OCI-M1 (cell line): ENCODE results near the gene ERGIC3.
"Not testable (repeated sequence)": the region's sequence is repeated elsewhere in the genome, so short reads cannot be mapped to it uniquely, and the experiment has no call there.

Source experiments
- DNase-seq: peaks from one replicate; lab custom pipeline; 2025; lab: John Stamatoyannopoulos, UW

ERGIC3 gene

DNA sequence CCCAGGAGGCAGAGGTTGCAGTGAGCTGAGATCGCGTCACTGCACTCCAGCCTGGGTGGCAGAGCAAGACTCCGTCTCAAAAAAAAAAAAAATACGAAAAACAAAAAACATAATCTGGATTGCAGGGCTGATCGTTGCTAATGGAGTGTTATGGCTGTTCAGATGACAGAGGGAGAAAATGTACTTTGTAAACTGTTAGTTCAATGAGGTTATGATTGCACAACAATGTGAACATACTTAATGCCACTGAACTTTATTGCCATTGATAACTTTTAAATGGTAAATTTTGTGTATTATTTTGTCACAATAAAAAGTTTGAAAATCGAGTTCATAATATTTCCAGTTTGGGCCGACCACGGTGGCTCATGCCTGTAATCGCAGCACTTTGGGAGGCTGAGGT, 22.9 kb upstream of the ERGIC3 start:
- DNase-seq, result no peak

- DNase-seq, result peak; percentile 37
These were observed 18.5 kb upstream of the ERGIC3 start for GRCh38 chr20:35523298-35523888.

DNA sequence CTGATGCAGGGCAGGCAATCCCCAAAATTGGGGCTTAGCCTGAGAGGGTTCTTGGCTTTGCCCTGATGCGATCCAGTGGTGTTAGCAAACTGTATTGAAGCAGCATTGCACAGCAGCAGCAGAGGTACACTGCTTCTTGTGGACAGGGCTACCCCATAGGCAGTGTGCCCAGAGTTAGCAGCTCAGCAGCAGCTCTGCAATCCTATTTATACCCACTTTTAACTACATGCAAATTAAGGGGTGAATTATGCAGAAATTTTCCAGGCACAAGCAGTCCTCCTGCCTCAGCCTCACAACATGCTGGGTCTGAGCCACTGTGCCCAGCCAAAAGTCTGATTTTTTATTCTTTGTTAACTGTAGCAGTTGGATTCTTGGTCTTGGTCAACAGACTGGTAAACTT, 16.2 kb upstream of the ERGIC3 start:
- DNase-seq, result no peak

GRCh38 chr20:35527122-35527769, 14.6 kb upstream of the ERGIC3 start:
- DNase-seq, result no peak

- no peak for DNase-seq
These were observed 12.3 kb upstream of the ERGIC3 start, which contains the start of gene C20orf173 for GRCh38 chr20:35529552-35529951. TSS of gene C20orf173 (minus strand) at chr20:35529652. CDS start at chr20:35529373, 279 bp downstream.

- peak; percentile 91 for DNase-seq
These were observed 2.1 kb upstream of the ERGIC3 start for GRCh38 chr20:35539756-35540212.

GRCh38 chr20:35541118-35541782, 628 bp upstream of the ERGIC3 start:
- DNase-seq, result no peak

DNA sequence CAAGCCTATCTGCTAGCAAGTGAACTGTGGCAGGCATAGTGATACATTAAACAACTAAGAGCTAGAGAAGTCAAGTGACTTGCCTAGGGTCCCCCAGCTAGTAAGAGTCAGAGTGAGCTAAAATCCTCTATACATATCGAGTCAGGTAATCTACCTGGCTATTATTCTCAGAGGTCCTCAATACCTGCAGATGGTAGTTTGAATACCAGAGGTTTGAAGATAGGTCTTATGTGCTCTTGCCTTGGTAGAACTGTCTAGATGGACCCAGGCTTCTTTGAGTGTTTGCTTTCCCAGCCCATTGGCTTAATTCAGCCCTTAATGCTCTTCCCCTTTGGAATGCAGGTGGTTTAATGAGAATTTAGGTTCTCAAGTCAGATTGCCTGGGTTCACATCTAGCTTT, 1.1 kb downstream of the ERGIC3 start:
- DNase-seq, result no peak

GRCh38 chr20:35544436-35544835, 2.6 kb downstream of the ERGIC3 start:
- DNase-seq, result no peak

DNA sequence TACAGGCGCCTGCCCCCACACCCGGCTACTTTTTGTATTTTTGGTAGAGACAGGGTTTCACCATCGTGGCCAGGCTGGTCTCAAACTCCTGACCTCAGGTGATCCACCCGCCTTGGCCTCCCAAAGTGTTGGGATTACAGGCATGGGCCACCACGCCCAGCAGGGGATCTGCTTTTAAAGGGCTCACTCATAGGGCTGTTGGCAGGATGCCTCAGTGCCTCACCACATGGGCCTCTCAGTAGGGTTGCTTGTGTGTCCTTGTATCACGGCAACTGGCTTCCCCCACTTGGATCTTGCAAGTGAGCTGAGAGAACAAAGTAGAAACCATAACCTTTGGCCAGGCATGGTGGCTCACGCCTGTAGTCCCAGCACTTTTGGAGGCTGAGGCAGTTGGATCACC, 3.1 kb downstream of the ERGIC3 start:
- not testable (repeated sequence) for DNase-seq

- DNase-seq, result no peak
These were observed 4.2 kb downstream of the ERGIC3 start for GRCh38 chr20:35546127-35546526.

- DNase-seq, result no peak
These were observed 5.5 kb downstream of the ERGIC3 start for GRCh38 chr20:35547329-35547728.

DNA sequence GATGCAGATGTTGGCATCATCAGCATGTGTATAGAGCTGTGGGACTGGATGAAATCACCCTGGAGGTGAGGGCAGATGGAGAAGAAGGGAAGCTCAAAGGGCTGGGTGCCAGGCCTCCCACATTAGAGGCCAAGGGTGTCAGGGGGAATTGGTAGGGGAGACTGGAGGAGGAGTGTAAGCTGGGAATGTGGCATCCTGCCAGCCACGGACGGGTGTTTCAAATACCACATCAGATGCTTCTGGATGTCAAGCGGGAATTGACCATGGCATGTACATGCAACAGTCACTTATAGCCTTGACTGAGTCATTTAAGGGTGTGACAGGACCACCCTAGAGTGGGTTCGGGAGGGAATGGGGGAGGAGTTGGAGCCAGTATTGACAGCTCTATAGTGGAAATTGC, 9.6 kb downstream of the ERGIC3 start:
- DNase-seq, result no peak

GRCh38 chr20:35552914-35553313, 11.0 kb downstream of the ERGIC3 start:
- no peak for DNase-seq

- DNase-seq, result not testable (repeated sequence)
These were observed 13.6 kb downstream of the ERGIC3 start for GRCh38 chr20:35555461-35555860.

DNA sequence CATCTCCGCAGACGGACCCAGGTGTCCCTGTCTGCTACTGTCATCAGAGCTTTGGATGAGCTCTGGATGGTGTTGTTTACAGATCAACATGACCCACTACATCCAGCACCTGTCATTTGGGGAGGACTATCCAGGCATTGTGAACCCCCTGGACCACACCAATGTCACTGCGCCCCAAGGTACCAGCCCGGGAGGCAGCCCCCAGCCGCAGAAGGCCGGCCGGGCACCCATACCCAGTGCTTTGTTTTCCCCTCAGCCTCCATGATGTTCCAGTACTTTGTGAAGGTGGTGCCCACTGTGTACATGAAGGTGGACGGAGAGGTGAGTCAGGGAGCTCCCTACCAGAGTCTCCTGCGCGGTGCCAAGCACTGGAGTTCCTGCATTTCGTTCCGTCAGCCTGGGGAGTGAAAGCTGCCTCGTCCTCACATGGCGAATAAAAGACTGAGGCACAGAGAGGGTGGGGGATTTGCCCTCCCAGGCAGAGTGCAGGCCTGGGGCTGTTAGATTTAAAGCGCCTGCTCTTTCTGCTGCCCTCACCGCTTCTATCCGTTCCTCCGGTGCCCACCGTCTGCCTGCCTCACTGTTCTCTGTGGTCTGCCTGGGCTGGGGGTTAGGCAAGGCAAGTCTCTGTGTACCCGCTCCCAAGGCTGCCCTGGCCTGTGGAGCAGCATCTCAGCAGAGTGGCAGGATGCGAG, 14.2 kb downstream of the ERGIC3 start:
- DNase-seq, result no peak

- DNase-seq, result no peak
These were observed 15.0 kb downstream of the ERGIC3 start for GRCh38 chr20:35556871-35557270.

DNA sequence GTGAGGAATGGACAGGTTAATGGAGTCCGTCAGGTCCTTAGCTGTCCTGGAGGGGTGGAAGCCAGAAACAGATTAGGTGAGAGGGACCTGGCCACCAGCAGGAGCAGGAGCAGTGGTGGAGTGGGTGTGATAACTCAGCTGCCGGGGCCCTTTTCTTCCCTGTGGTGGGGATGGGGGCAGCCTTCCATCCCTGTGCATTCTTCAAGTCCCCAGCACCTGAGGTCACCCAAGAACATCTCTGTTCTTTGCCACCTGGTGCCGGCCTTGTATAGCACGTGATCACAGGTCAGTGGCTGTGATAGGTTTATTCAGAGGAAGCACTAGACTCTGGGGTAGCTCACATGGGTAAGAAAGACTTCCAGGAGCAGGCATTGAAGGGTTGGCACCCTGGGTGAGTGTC, 16.6 kb downstream of the ERGIC3 start:
- no peak for DNase-seq

- DNase-seq, result no peak
These were observed 17.3 kb downstream of the ERGIC3 start for GRCh38 chr20:35559042-35559693.

- no peak for DNase-seq
These were observed 18.2 kb downstream of the ERGIC3 start for GRCh38 chr20:35560105-35560511.

DNA sequence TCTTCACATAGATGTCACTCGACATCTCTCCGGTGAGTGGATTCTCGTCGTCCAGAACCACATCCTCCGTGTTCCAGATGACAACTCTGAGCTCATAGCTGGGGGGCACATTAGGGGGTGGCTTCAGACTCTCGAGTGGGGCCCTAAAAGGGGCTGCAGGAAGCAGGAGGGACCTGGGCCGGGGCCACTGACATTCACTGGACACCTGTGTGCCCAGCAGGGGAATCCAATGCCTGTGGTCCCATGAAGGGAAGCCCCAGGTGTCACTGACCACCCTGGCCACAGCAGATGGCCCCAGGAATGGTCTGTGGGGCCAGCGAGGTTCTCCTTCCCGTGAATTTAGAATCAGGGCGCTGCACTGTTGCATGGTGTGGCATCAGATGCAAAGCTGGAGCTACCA, 18.7 kb downstream of the ERGIC3 start:
- DNase-seq, result no peak

GRCh38 chr20:35561268-35561667, 19.4 kb downstream of the ERGIC3 start:
- peak; percentile 75 for DNase-seq
